Immature natural killer cell (primary cell): Measurements from ENCODE around the gene RTEL1. TPM values are rescaled to one million over a fixed set of nuclear protein-coding genes. Genes with fewer than 3 reads are reported as not detected.
A peak's percentile ranks its signal among the peaks of the same experiment; 100 is the strongest.

Source experiments
- DNase-seq, 3 donors: peaks; one replicate each; pipeline ENCODE4 v3.0.0; 2022; ENCODE audit warnings: mixed read lengths in 1 of 3
- H3K27ac Mint-ChIP-seq, 6 donors: one replicate each; pipeline ENCODE4 v1.8.0; 2020; ENCODE audit warnings: mixed read lengths in 6 of 6, mild to moderate bottlenecking in 5 of 6, inconsistent platforms in 4 of 6, moderate library complexity in 3 of 6
- H3K27me3 Mint-ChIP-seq, 3 donors: one replicate each; pipeline ENCODE4 v1.8.0; 2020 to 2021; ENCODE audit warnings: low read depth in 3 of 3, mild to moderate bottlenecking in 3 of 3, mixed read lengths in 3 of 3, moderate library complexity in 3 of 3, inconsistent platforms in 1 of 3
- H3K36me3 Mint-ChIP-seq, 3 donors: one replicate each; pipeline ENCODE4 v1.8.0; 2020; ENCODE audit warnings: mixed read lengths in 3 of 3, inconsistent platforms in 2 of 3, mild to moderate bottlenecking in 2 of 3
- H3K4me1 Mint-ChIP-seq, 2 donors: one replicate each; pipeline ENCODE4 v1.8.0; 2020; ENCODE audit warnings: inconsistent platforms in 2 of 2, mild to moderate bottlenecking in 2 of 2, mixed read lengths in 2 of 2, moderate library complexity in 1 of 2
- H3K4me3 Mint-ChIP-seq, 5 donors: one replicate each; pipeline ENCODE4 v1.8.0; 2020; ENCODE audit warnings: mild to moderate bottlenecking in 5 of 5, mixed read lengths in 5 of 5, inconsistent platforms in 3 of 5, moderate library complexity in 3 of 5
- H3K9me3 Mint-ChIP-seq, 6 donors: one replicate each; pipeline ENCODE4 v1.8.0; 2020; ENCODE audit warnings: mild to moderate bottlenecking in 6 of 6, mixed read lengths in 6 of 6, inconsistent platforms in 4 of 6, moderate library complexity in 3 of 6
- polyA plus RNA-seq, 3 donors: library from polyadenylated mRNA; unstranded; fragments of 300-500 nt; fragmentation: Illumina TruSeq; gene quantifications; one replicate each; pipeline ENCODE4 v1.2.3, GENCODE V29; 2021

The RTEL1 gene
- polyA plus RNA-seq, 3 donors from 2014 or later = 1.5 to 7.3 TPM; not detected in 1

- peaks cover 14 to 24% of the 10 kb centered on the region in 2 donors for H3K4me1 Mint-ChIP-seq
- no peaks in the 10 kb centered on the region for H3K9me3 Mint-ChIP-seq
- no peak overlapping the region for H3K4me3 Mint-ChIP-seq
- no peak for DNase-seq
- H3K36me3 Mint-ChIP-seq = peaks cover 0 to 15% (median 6%) of the 10 kb centered on the region in 3 donors
- H3K27me3 Mint-ChIP-seq = peaks cover 2 to 11% (median 9%) of the 10 kb centered on the region in 3 donors
- peak overlapping the region in 2 of 6 donors; percentile 20 to 67 for H3K27ac Mint-ChIP-seq
Observed at GRCh38 chr20:63734111-63734945, 76.2 kb downstream of the RTEL1 start.

GRCh38 chr20:63734946-63735858 is 77.1 kb downstream of the RTEL1 start:
- DNase-seq = no peak
- H3K4me1 Mint-ChIP-seq = peaks cover 14 to 24% of the 10 kb centered on the region in 2 donors
- H3K27me3 Mint-ChIP-seq = peaks cover 2 to 9% (median 6%) of the 10 kb centered on the region in 3 donors
- H3K36me3 Mint-ChIP-seq = peaks cover 0 to 12% (median 6%) of the 10 kb centered on the region in 3 donors
- H3K4me3 Mint-ChIP-seq = peak overlapping the region in 3 of 5 donors; percentile 12 to 90 (median 45)
- no peaks in the 10 kb centered on the region for H3K9me3 Mint-ChIP-seq
- peak overlapping the region in 2 of 6 donors; percentile 70 to 92 for H3K27ac Mint-ChIP-seq

- peaks cover 0 to 12% (median 6%) of the 10 kb centered on the region in 3 donors for H3K36me3 Mint-ChIP-seq
- H3K4me1 Mint-ChIP-seq = peaks cover 14 to 24% of the 10 kb centered on the region in 2 donors
- peak within 1 kb of the TSS; percentile 89 to 94 (median 92) for H3K27ac Mint-ChIP-seq
- peaks cover 2 to 9% (median 6%) of the 10 kb centered on the region in 3 donors for H3K27me3 Mint-ChIP-seq
- DNase-seq = peak; percentile 85 to 89 (median 88)
- no peaks in the 10 kb centered on the region for H3K9me3 Mint-ChIP-seq
- H3K4me3 Mint-ChIP-seq = peak within 1 kb of the TSS; percentile 83 to 91 (median 90)
Observed at GRCh38 chr20:63735859-63736718, 78.0 kb downstream of the RTEL1 start, which contains the start of gene LIME1. TSS of gene LIME1 (plus strand) at chr20:63736664. CDS start at chr20:63737550, 886 bp downstream.

DNA sequence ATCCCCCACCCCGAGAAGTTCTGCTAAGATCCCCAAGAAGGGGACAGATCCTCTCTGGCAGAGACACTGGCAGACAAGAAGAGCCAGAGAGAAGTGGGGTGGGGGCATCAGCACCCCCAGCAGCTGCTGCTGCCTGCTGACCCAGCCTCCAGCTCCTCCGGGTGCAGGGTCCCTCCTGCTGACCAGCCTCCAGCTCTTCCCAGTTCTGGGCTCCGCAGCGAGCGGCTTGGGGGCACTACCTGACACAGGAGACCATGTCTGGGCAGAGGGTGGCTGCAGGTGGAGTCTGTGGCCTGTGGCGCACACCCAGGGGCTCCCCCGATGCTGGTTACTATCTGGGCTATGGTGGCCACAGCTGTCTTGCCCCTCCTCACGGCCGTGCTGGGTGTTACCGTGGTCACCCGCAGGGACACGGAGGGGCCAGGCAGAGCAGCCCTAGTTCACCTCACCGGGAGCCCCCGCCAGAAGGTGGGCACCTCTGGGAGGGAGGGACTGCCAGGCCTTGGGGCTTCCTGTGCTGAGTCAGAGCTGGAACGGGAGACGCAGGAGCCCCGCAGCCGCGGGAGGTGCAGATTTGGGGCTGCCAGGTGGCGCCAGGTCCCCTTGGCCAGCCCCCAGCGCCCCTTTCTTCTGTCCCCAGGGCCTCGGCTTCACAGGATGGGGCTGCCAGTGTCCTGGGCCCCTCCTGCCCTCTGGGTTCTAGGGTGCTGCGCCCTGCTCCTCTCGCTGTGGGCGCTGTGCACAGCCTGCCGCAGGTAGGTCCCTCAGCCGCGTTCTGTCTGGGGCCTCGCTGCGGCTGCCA is 79.0 kb downstream of the RTEL1 start:
- peak overlapping the region; percentile 89 to 94 (median 92) for H3K27ac Mint-ChIP-seq
- peak overlapping the region; percentile 83 to 91 (median 90) for H3K4me3 Mint-ChIP-seq
- peaks cover 2 to 9% (median 6%) of the 10 kb centered on the region in 3 donors for H3K27me3 Mint-ChIP-seq
- peaks cover 14 to 24% of the 10 kb centered on the region in 2 donors for H3K4me1 Mint-ChIP-seq
- no peaks in the 10 kb centered on the region for H3K9me3 Mint-ChIP-seq
- H3K36me3 Mint-ChIP-seq = peaks cover 0 to 12% (median 6%) of the 10 kb centered on the region in 3 donors
- DNase-seq = peak; percentile 62 to 69 (median 63)

- H3K27ac Mint-ChIP-seq = no peak overlapping the region
- DNase-seq = no peak
- peak overlapping the region; percentile 83 to 91 (median 90) for H3K4me3 Mint-ChIP-seq
- peaks cover 0 to 12% (median 6%) of the 10 kb centered on the region in 3 donors for H3K36me3 Mint-ChIP-seq
- H3K9me3 Mint-ChIP-seq = no peaks in the 10 kb centered on the region
- peaks cover 14 to 24% of the 10 kb centered on the region in 2 donors for H3K4me1 Mint-ChIP-seq
- peaks cover 2 to 9% (median 6%) of the 10 kb centered on the region in 3 donors for H3K27me3 Mint-ChIP-seq
Observed at GRCh38 chr20:63737695-63737944, 79.5 kb downstream of the RTEL1 start.

GRCh38 chr20:63737945-63738686 is 80.0 kb downstream of the RTEL1 start:
- Mint-ChIP-seq H3K9me3 (no peaks in the 10 kb centered on the region), H3K4me3 (peak overlapping the region; percentile 35 to 70 (median 45)), H3K27ac (no peak overlapping the region), H3K4me1 (peaks cover 14 to 24% of the 10 kb centered on the region in 2 donors), H3K36me3 (peaks cover 0 to 12% (median 6%) of the 10 kb centered on the region in 3 donors), H3K27me3 (peaks cover 2 to 9% (median 6%) of the 10 kb centered on the region in 3 donors)
- DNase-seq = peak; percentile 21 to 47 (median 30)

DNA sequence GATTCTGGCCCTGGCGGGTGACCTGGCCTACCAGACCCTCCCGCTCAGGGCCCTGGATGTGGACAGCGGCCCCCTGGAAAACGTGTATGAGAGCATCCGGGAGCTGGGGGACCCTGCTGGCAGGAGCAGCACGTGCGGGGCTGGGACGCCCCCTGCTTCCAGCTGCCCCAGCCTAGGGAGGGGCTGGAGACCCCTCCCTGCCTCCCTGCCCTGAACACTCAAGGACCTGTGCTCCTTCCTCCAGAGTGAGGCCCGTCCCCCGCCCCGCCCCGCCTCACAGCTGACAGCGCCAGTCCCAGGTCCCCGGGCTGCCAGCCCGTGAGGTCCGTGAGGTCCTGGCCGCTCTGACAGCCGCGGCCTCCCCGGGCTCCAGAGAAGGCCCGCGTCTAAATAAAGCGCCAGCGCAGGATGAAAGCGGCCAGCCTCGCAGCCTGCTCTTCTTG is 80.6 kb downstream of the RTEL1 start:
- Mint-ChIP-seq H3K4me1 (peaks cover 14 to 23% of the 10 kb centered on the region in 2 donors), H3K36me3 (peaks cover 2 to 9% (median 5%) of the 10 kb centered on the region in 3 donors), H3K9me3 (no peaks in the 10 kb centered on the region), H3K27ac (no peak overlapping the region), H3K4me3 (peak overlapping the region; percentile 35 to 70 (median 45)), H3K27me3 (peaks cover 2 to 9% (median 6%) of the 10 kb centered on the region in 3 donors)
- peak in 2 of 3 donors; percentile 36 to 47 for DNase-seq

- peaks cover 0 to 4% (median 3%) of the 10 kb centered on the region in 3 donors for H3K36me3 Mint-ChIP-seq
- peaks cover 14 to 18% of the 10 kb centered on the region in 2 donors for H3K4me1 Mint-ChIP-seq
- DNase-seq = peak; percentile 63 to 70 (median 68)
- H3K27me3 Mint-ChIP-seq = peaks cover 0 to 9% (median 6%) of the 10 kb centered on the region in 3 donors
- H3K9me3 Mint-ChIP-seq = no peaks in the 10 kb centered on the region
- H3K27ac Mint-ChIP-seq = no peak within 1 kb of the TSS
- peak within 1 kb of the TSS; percentile 35 to 70 (median 60) for H3K4me3 Mint-ChIP-seq
Observed at GRCh38 chr20:63739130-63740069, 81.3 kb downstream of the RTEL1 start, which contains the start of gene SLC2A4RG. TSS of gene SLC2A4RG (plus strand) at chr20:63739776. CDS start at chr20:63739913, 137 bp downstream.

DNA sequence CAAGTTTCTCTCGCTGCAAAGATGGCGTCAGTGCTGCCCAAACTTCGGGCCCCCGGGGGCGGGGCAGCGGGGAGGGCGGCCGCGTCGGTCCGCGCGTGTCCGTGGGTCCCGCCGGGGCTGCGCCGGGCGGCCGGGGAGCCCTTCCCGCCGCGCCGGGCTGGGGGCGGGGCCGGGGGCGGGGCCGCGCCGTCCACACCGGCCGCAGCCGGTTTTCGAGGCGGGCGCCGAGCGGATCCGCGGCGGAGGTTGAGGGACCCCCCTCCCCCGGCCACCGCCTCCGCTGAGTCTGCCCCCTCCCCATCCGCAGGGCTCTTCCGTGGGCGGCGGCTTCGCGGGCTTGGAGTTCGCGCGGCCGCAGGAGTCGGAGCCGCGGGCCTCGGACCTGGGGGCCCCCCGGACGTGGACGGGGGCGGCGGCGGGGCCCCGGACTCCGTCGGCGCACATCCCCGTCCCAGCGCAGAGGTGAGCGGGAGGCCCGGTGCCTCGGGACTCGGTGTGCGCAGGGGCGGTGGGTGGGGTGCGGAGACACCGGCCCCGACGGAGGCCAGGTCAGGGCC is 82.0 kb downstream of the RTEL1 start:
- H3K27ac Mint-ChIP-seq = no peak overlapping the region
- peaks cover 0 to 9% (median 6%) of the 10 kb centered on the region in 3 donors for H3K27me3 Mint-ChIP-seq
- DNase-seq = peak; percentile 49 to 67 (median 55)
- H3K36me3 Mint-ChIP-seq = peaks cover 0 to 4% (median 3%) of the 10 kb centered on the region in 3 donors
- H3K4me3 Mint-ChIP-seq = peak overlapping the region in 4 of 5 donors; percentile 47 to 63 (median 54)
- H3K4me1 Mint-ChIP-seq = peaks cover 14 to 18% of the 10 kb centered on the region in 2 donors
- H3K9me3 Mint-ChIP-seq = no peaks in the 10 kb centered on the region

GRCh38 chr20:63740627-63741353 is 82.7 kb downstream of the RTEL1 start:
- H3K4me1 Mint-ChIP-seq = peaks cover 12 to 13% of the 10 kb centered on the region in 2 donors
- H3K36me3 Mint-ChIP-seq = peaks cover 0 to 4% (median 3%) of the 10 kb centered on the region in 3 donors
- no peak overlapping the region for H3K27ac Mint-ChIP-seq
- H3K9me3 Mint-ChIP-seq = no peaks in the 10 kb centered on the region
- H3K27me3 Mint-ChIP-seq = peaks cover 0 to 9% (median 6%) of the 10 kb centered on the region in 3 donors
- peak overlapping the region; percentile 42 to 63 (median 57) for H3K4me3 Mint-ChIP-seq
- DNase-seq = peak; percentile 38 to 48 (median 42)
